Hematopoietic multipotent progenitor cell treated with erythropoietin and hydrocortisone succinate and interleukin-3 and kit ligand, for 6 days (in vitro differentiated cells): ENCODE measurements around the gene ZSWIM1.
"Not testable (repeated sequence)": the region's sequence is repeated elsewhere in the genome, so short reads cannot be mapped to it uniquely, and the experiment has no call there.

Experiments
- DNase-seq: peaks from one replicate; pipeline ENCODE4 v3.0.0-alpha.2; 2015

The ZSWIM1 gene

GRCh38 chr20:45857114-45857881 lies 23.7 kb upstream of the ZSWIM1 start, which contains the start of the genes ACOT8 and ZSWIM3:
TSS of gene ACOT8 (minus strand) at chr20:45857392. CDS start at chr20:45857315, 77 bp downstream.
TSS of gene ZSWIM3 (plus strand) at chr20:45857614. CDS start at chr20:45857826, 212 bp downstream.
- peak; percentile 100 for DNase-seq

GRCh38 chr20:45857882-45858216 lies 23.2 kb upstream of the ZSWIM1 start:
- no peak for DNase-seq

GRCh38 chr20:45859916-45860315 lies 21.1 kb upstream of the ZSWIM1 start:
- no peak for DNase-seq

GRCh38 chr20:45860560-45861220 lies 20.3 kb upstream of the ZSWIM1 start:
- DNase-seq: no peak

GRCh38 chr20:45861221-45862075 lies 19.6 kb upstream of the ZSWIM1 start:
- peak; percentile 86 for DNase-seq

- peak; percentile 40 for DNase-seq
Observed at GRCh38 chr20:45863543-45864470, 17.2 kb upstream of the ZSWIM1 start.

GRCh38 chr20:45866454-45866853 lies 14.6 kb upstream of the ZSWIM1 start:
- DNase-seq: no peak

GRCh38 chr20:45867136-45867818 lies 13.8 kb upstream of the ZSWIM1 start:
- DNase-seq: no peak

GRCh38 chr20:45867819-45868176 lies 13.2 kb upstream of the ZSWIM1 start:
- no peak for DNase-seq

- DNase-seq: no peak
Observed at GRCh38 chr20:45872626-45873025, 8.4 kb upstream of the ZSWIM1 start.

GRCh38 chr20:45873409-45874103 lies 7.5 kb upstream of the ZSWIM1 start:
- DNase-seq: peak; percentile 55

GRCh38 chr20:45874104-45874481 lies 6.9 kb upstream of the ZSWIM1 start:
- DNase-seq: not testable (repeated sequence)

GRCh38 chr20:45874576-45874975 lies 6.5 kb upstream of the ZSWIM1 start:
- DNase-seq: no peak

- peak; percentile 80 for DNase-seq
Observed at GRCh38 chr20:45878076-45878761, 2.8 kb upstream of the ZSWIM1 start.

GRCh38 chr20:45882469-45883099 lies 1.6 kb downstream of the ZSWIM1 start:
- no peak for DNase-seq

- DNase-seq: no peak
Observed at GRCh38 chr20:45883100-45883469, 2.1 kb downstream of the ZSWIM1 start.

GRCh38 chr20:45886590-45887345 lies 5.7 kb downstream of the ZSWIM1 start:
- no peak for DNase-seq

GRCh38 chr20:45887346-45887715 lies 6.3 kb downstream of the ZSWIM1 start, which contains the start of gene SPATA25:
TSS of gene SPATA25 (minus strand) at chr20:45887622. CDS start at chr20:45887590, 32 bp downstream.
- DNase-seq: no peak

GRCh38 chr20:45888681-45889080 lies 7.7 kb downstream of the ZSWIM1 start:
- DNase-seq: no peak
